GM11168 (cell line): ENCODE measurements around the gene ATP6V0D1.

Experiments
- in situ Hi-C: fragments of 300-500 bp; cut with MboI; formaldehyde crosslinking; loops from one replicate; pipeline ENCODE4 v1.12.0; 2022; ENCODE audit warnings: low sequenced_read_pairs; ENCODE audit not compliant: unreplicated experiment

The ATP6V0D1 gene

GRCh38 chr16:67446968-67447507 lies 33.9 kb downstream of the ATP6V0D1 start:
- in situ Hi-C loops: no loop called here

DNA sequence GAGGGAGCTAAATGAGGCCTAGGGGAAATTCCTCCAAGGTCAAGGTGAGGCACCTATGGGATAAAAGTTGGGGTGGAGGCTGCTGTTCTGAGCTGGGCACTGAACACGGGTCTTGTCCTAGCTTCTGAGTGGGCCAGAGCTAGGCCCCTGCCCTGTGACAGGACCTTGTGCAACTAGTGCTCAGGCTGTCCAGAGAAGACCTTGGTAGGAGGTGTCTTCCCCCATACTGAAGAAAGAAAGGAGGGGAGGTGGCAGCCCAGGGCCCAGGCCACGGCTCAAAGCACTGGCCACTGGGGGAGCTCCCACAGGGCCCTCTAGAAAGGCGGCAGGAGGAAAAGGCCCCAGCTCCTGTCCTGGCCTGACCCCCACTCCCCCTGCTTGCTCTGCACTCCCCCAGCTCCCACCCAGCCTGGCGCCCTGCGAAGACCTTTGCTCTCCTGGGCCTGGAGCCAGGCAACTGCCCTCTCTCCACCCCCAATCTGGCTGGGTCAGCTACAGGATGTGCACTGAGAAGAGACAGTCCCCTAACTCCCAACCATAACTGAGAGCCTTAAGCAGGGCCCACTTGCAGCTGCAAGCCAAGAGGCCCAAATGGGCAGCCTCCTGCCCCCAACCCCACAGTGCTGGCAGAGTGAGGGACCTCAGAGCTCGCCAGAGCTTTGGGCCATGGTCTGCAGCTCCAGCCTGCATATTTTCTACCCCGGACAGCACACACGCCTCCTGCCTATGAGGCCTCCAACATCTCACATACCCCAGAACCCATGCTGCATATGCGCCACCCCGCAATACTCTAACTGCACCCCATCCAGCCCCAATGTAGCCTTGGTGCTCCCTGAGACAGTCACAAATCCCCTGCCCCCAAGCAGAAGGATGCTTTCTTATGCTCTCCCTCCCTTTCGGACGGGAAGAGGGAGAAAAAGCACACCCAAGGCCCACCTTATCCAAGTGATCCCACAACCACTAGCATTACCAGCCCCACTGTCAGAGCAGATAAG lies 34.7 kb downstream of the ATP6V0D1 start:
- in situ Hi-C loops: no loop called here

DNA sequence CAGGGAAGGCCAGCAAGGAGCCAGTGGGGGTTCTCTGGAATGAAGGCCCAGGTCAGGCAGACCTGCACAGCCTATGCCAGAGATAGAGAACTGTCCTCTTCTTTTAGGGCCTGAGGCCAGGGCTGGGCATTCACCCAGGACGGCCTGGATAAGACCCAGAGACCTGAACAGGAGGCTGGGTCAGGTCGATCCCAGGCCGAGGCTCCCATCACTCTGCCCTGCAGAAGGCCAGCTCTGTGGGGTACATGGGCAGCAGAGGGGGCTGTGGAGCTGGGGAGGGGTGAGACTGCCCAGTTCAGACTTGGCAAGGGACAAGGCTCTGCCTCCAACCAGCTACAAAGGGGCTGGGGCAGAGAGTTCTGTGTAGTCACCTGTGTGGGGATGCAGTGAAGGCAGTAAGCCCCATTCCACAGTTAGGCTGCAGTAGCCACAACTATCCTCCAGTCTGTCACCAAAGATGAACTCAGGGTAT lies 35.5 kb downstream of the ATP6V0D1 start:
- in situ Hi-C loops: no loop called here

DNA sequence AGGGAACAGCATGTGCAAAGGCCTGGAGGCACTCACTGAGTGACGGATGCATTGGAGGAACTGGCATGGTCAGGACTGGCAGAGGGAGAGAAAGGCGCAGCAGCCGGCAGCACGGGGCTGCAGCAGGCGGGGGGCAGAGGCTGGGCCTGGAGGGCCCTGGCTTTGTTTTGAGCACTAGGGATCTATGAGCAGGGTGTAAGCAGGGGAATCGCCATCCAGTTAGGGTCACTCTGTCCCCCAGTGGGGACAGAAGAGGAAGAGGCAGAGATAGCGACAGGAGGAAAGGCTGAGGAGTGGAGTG lies 35.9 kb downstream of the ATP6V0D1 start:
- in situ Hi-C loops: no loop called here

DNA sequence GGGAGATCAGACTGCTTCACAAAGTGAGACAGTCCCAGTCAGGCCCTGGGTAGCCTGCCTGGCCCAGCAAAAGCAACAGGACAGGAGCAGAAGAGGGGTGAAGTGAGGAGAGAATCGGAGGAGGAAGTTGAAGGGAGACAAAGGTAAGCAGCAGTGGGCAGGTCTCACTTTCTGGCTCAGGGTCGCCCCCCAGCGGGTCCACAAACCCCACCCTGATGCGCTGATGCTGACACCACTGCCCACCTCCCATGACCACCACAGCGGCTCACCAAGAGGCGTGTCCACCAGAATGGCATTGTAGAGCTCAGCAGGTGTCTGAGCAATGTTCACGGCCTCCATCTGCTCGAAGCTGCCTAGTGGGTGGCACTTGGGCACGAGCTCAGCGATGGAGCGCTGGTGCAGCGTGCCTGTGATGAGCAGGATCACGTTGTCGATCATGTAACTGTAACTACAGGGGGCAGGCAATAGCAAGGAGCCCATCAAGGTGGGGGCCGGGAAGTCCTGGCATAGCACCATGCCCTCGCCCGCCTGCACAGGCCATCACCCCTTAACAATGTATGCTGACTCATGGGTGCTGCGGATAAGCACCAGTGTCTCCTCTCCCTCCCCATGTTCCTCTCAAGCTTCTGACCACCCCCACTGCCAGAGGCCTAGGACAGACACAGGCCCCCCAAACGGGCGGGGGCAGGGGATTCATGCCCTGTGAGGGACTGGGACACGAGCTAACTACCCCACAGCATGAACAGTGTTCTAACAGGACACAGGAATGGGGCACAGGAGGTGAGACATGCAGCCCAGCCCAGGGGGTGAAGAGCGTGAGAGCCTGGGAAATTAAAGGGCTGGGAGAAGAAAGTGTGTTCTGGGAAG lies 36.5 kb downstream of the ATP6V0D1 start:
- in situ Hi-C loops: no loop called here

GRCh38 chr16:67443265-67443664 lies 37.7 kb downstream of the ATP6V0D1 start:
- in situ Hi-C loops: no loop called here

DNA sequence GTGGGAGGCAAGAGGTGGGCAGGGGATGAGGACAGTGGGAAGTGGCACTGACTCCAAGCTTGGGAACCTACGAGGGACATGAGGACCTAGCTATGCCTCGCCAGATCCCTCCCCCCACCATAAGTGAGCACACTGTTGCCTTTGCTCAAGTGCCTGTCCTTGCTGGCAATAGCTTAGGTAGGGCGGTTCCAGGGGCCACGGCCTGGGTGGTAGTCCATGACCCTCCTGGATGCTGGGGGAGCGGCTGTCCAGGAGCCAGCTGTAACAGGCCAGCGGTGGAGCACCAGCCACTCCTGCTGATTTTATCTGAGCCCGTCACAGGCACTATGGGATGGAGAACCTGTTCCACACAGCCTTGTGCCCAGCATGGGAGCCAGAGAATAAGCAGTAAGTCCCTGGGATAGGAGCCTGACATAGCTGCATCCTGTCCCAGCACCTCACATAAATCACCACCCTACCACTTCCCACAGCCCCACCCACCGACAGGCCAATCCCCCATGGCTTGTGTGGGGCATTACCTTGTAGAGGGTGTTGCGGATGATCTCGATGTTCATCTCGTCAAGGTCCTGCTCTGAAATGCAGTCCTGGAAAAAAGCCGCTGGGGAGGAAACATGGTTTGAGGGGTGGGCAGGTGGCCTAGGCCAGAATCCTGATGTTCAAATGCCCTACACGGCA lies 38.2 kb downstream of the ATP6V0D1 start:
- in situ Hi-C loops: no loop called here

- in situ Hi-C loops: no loop called here
Measured at GRCh38 chr16:67441907-67442306, 39.0 kb downstream of the ATP6V0D1 start.

GRCh38 chr16:67441271-67441753 lies 39.6 kb downstream of the ATP6V0D1 start:
- in situ Hi-C loops: no loop called here

GRCh38 chr16:67438824-67439393 lies 42.0 kb downstream of the ATP6V0D1 start:
- in situ Hi-C loops: no loop called here

- in situ Hi-C loops: no loop called here
Measured at GRCh38 chr16:67438098-67438791, 42.7 kb downstream of the ATP6V0D1 start.

DNA sequence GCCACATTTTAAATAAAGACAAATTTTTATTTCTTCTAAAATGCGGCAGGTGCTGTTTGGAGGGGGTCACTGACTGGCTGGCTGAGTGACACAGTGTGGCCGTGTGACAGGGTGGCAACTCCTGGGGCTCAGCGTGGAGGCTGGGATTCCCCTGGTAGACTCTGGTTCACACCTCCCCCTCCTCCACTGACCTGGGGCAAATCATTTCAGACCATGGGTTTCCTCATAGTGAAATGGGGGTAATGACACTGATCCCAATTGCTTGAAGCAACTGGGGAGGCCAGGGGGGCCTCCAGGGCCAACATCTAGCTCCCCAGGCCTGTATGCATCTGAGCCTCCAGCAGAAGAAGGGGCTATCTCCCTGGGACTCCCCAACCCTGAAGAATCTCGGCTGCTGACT lies 43.4 kb downstream of the ATP6V0D1 start:
- in situ Hi-C loops: no loop called here

DNA sequence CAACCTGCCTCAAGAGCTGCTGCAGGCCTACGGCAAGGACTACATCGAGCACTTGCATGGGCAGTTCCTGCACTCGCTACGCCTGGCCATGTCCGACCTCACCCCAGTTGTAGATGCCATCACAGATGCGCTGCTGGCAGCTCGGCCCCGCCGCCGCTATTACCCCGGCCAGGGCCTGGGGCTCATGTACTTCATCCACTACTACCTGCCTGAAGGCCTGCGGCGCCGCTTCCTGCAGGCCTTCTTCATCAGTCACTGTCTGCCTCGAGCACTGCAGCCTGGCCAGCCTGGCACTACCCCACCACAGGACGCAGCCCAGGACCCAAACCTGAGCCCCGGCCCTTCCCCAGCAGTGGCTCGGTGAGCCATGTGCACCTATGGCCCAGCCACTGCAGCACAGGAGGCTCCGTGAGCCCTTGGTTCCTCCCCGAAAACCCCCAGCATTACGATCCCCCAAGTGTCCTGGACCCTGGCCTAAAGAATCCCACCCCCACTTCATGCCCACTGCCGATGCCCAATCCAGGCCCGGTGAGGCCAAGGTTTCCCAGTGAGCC lies 44.2 kb downstream of the ATP6V0D1 start:
- in situ Hi-C loops: no loop called here

DNA sequence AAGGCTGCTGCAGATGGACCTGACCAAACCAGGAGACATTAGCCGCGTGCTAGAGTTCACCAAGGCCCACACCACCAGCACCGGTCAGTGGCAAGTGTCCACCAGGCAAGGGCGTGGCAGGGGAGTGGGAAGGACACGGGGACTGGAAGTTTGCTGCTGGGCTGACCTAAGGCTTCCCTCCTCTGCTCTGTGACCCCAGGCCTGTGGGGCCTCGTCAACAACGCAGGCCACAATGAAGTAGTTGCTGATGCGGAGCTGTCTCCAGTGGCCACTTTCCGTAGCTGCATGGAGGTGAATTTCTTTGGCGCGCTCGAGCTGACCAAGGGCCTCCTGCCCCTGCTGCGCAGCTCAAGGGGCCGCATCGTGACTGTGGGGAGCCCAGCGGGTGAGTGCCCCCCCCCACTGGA lies 45.2 kb downstream of the ATP6V0D1 start:
- in situ Hi-C loops: no loop called here

DNA sequence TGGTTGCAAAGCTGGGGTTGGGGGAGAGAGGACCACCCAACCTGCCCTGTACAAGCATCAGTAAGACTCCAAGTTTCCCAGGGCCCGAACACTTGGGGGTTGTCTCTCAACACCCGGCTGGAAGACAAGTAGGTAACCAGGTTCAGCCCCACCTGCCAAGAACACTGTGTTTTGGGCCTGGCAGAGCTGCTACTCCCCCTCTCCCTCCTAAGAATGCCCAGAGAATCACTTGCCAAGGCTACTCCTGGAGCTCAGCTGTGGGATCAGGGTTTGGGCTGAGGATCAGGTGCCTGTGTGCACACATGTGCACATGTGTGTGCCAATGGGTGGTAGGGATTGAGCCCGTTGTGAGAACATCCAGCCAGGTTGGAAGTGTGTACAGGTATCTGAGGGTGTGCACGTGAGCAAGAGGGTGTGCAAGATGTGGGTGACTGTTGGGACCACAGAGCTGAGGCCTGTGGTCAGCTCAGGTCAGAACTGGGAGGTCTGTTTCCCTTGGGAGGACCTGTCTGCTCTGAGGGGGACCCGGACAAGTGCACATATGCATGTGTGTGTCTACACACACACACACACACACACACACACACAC lies 47.7 kb downstream of the ATP6V0D1 start:
- in situ Hi-C loops: no loop called here

DNA sequence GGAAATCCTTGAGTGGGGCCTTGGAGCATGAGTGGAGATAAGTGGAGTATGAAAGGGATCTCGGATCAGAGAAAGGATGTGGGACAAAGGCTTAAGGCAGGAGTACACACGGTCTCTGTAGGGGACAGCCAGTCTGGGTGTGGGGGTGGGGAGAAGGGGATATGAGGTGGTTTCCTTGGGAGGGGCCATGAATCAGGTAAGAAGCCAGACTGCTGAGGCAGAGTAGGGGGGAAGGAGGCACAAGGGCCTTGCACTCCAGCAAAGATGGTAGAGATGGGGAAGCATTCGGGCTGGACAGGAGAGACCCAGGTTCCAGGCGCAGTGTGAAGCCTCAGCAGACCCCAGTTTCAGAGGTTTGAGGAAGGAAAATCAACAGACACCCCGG lies 48.5 kb downstream of the ATP6V0D1 start:
- in situ Hi-C loops: no loop called here

DNA sequence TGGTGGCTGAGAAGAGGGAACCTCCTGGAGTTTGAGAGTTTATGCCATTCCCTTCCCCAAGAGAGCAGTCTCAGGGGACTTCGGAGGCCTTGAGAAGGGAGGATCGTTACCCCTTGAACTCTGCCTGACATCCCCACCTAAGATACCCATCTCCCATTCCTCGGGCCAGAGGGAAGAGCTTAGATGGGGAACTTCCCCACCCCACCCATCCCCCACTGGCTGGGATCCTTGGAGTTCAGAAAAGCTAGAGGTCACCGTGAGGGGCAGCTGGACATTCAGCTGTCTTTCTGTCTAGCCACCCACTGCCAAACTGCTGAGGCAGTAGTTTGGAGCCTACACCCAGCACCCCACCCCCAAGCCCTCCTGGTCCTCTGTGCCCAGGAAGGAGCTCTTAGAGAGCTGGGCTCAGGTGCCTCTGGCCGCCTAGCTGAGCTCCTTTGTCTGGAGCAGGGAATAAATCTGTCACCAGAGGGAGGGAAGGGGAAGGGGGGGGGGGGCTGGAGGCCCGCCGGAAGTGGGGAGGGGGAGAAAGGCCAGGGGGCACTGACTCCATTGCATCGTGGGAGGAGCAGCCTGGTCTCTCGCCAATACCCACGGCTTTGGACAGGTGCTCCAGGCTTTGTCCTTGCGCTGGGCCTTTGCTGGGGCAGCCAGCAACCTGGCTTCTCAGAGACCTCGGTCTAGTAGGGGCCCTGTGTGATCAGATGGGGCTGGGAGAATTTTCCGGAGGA lies 49.0 kb downstream of the ATP6V0D1 start:
- in situ Hi-C loops: no loop called here
